Activated CD4-positive, CD25-positive, alpha-beta regulatory T cell treated with anti-CD3 and anti-CD28 coated beads, Interleukin-2, amount 50 U/mL, for 16 hours (primary cell): ENCODE measurements around the gene TMEM63B.
A peak's percentile ranks its signal among the peaks of the same experiment; 100 is the strongest.

Experiments
- DNase-seq: peaks from one replicate; pipeline ENCODE4 v3.0.0-alpha.2; 2020; ENCODE audit warnings: low read depth, low spot score

The TMEM63B gene

DNA sequence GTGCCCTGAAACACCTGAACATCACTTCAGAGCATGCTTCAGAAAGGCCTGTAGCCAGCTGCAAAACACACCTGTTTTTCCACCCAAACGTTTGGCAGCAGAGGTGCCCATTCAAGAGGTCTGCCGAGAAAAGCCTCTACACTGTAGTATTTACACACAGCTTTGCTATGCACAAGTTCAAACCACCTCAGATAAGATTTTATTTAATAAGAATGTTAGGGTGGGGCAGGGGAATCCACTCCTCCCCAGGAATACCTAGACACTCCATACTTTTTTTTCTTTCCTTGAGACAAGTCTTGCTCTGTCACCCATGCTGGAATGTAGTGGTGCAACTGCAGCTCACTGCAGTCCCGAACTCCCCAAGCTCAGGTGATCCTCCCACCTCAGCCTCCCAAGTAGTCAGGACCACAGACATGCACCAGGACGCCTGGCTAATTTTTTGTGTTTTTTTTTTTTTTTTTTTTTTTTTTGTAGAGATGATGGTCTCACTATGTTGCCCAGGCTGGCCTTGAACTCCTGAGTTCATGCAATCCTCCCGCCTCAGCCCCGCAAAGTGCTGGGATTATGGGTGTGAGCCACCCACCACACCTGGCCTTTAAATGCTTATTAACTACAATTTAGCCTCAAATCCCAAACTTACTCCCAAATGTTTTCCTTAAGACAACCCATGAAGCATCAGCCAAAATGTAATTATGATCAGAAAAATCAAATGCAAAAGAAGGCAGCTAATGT is 9.8 kb upstream of the TMEM63B start:
- DNase-seq, result no peak

DNA sequence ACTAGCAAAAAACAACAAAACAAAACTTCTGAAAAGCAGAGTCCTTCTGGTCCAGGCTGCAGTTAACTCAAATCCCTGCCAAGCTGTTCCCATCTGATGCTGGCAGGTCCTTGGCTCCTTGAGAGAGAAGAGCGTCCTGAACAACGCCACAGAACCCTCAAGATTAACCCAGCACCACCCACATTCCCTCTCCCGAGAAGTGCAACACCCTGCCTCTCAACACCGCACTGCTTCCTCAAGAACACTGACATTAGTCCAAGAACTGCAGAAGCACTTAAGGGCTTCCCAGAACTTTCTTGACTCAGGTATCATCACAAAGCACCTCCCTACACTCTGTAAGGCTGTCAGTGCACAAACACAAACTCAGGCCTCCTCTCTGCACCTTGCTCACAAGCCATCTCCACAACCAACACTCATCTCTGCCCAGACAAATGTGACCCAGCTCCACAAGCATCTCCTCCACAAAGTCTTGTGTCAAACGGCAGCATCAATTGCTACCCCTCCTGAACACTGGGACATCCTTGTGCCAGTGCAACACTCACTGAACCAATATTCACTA is 7.6 kb upstream of the TMEM63B start:
- DNase-seq, result no peak

DNA sequence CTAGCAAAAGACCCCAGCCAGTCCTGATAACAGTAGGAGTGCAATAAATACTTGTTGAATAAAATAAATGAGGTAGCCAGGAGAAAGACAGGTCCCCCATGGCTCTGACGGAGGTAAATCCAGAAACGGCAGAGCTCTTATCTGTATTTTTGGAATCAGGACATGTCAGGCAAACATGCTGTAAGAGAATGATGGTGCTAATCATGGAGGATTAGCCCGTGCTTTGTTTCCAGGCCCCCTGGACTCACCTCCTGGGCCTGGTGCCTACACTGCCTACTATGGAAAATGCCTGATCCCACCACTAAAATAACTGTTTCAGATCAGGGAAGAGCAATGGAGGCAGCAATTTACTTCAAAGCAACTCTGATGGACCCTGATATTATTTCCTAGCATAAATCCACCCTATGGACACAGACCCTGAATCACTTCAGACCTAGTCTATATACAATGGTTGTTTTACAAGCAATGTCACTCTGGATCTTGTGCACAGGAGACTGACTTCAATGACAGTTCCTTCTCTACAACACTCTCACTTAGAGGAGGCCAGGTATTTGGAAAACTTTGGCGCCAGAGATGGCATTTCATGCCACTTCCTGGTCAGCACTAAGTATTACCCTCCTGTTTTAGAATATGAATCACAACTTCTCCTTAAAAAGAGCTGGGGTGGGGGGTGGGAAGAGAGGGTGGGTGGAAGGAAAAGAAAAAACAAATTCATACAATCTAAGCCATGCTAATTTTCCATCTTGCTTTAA is 6.5 kb upstream of the TMEM63B start:
- DNase-seq, result no peak

DNA sequence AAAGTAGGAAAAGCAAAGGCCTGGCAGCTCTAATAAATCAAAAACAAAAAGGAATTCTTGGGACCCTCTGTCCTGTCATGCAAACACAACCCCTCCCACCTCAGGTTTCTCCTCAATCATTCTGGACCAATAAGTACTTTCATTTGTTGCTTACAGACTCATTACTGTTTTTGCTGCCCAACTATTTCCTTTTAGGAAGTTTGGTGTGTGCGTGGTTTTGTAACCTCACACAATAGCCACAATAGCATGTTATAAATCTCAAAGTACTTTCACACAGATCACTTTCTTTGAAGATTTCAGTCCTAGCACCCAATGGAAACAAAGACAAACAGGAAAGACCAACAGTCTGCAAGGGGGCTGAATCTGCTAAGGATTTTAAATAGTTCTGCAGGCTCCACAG is 4.6 kb upstream of the TMEM63B start:
- no peak for DNase-seq

DNA sequence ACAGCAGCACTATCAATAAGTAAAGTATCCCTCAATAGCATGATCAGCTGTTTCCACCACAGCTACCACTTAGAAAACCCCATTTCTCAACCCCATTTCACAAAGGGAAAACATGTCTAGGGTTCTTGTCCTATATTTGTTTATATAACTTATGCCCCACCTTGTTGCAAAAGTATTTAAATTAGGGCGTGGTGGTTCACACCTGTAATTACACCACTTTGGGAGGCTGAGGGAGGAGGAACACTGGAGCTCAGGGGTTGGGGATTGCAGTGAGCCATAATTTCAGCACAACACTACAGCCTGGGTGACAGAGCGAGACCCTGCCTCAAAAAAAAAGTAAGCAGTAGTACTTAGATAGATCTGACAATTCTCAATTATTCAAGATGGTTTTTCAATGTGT is 3.8 kb upstream of the TMEM63B start:
- no peak for DNase-seq

DNA sequence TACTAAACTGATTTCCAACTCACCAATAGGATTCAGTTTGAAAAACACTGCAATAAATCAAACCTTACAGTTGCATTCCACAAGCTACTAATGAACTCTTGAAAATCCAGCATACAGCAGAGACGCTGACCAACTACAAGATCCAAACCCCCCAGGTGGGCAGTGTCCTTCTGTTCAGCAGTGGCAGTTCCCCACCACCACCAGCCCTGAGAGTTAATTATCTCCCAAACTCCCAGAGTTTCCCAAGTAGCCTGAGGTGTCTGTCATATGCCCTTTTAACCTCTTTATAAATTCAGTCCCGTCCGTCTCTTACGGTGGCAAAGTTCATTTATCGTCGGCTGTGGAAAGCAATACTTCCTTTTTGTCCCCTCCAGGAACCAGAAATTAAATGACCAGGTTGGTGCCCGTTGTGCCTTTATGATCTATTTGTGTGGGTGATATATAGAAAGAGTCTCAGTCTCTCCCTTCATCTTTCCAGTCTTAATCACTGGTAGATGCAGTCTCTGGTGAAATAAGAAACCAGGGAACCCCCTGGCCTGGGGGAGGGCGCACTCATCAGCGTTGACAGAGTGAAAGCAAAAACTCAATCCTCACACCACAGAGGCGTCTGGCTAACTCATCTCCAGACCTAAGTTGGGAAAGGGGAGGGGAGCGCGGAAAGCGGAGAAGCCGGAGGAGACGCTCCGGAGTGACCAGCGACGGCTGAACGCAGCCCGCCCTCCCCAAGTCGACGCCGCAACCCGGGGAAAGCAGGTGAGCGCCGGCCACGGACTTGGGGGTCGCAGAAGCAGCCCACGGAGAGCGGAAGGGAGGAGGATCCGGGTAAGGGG is 819 bp upstream of the TMEM63B start:
- peak; percentile 61 for DNase-seq

DNA sequence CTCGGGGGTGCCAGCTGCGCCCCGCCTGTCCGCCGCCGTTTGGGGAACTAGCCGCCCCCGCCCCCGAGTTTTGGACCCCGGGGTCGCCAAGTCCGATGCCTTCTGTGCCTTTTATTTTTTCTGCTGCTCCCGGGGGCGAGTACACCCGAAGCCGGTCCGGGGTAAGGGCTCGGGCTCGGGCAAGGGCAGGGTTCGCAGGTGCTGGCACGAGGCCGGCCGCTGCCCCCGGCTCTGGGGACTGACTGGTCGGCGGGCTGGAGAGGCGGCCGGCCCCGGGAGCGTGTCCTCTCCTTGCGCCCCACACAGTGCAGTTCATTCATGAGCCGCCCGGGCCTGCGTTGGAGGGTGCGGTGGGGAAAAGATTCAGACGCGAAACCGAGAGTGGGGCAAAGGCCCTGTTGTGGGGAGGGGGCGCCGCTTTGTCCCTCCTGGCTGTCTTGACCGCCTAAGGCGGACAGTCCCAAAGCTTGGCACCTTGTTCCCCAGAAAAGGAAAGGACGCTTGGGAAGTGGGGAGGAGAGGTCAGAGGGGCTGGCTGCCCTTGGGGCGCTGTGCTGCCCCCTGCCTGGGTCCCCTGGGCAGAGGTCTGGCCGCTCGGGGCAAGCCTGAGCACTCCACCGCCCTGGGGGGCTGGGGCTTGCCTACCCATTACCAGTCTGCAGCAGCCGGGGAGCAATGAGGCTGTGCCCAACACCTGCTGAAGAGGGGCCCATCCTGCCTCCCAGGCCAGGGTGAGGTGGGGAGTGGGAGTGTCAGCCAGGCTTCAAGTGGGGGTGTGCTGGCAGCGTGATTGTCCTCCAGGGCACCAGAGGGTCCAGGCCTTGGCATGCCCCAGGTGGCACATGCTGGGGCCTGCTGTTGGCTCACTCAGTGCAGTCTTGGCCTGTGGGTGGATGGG is 915 bp downstream of the TMEM63B start:
- DNase-seq, result no peak

DNA sequence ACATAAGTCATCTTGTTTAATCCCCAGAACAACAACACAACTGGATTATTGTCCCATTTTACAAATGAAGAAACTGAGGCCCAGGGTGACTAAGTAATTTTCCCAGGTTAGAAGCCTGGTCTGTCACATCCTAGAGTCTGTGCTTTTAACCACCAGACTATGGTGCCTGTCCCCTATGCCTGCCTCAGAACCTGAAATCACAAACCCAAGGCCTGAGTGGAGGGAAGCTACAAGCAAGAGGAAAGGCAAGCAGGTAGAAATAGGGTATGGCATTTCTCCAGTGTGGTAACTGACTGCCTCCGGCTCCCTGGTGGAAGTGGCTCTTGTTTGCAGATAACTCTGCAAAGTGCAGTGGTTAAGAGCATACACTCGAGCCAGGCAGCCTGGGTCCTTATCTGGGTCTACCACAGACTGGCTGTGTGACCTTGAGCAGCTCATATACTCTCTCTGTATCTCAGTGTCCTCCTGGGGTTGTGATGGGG is 2.5 kb downstream of the TMEM63B start:
- DNase-seq, result no peak

DNA sequence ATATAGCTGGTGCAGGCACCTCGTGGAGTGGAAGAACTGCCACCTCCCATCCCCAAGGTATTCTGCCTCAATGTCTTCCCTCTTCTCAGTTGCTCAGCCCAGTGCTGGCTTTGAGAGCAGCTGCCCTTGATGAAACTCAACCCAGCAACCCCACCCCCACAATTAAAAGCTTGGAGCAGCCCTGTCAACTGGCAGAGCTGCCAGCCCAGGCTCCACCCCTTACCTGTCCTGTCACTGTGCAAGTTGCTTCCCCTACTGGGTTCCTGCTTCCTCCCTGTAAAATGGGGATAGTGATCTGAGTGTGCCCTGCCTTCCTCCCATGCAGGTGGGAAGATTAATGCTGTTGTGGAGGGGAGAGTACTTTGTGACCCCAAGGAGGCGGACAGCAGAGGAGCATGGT is 4.5 kb downstream of the TMEM63B start:
- no peak for DNase-seq

DNA sequence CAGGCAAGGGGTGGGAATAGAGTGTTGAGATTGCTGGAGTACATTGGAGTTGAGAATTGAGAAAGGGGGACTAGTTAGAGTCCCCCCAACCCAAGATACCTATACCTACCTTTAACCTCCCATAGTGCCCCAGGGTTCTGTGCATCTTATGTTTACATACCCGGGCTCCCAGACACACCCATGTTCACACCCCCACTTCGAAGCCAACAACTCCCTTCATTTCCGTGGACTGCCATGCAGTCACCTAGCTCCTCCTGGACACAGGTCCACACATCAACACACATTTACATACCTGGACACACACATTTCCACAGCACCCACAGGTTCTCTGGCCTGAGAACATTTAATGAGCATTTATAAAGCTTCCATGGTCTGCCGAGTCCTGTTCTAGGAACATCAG is 5.1 kb downstream of the TMEM63B start:
- DNase-seq, result no peak

DNA sequence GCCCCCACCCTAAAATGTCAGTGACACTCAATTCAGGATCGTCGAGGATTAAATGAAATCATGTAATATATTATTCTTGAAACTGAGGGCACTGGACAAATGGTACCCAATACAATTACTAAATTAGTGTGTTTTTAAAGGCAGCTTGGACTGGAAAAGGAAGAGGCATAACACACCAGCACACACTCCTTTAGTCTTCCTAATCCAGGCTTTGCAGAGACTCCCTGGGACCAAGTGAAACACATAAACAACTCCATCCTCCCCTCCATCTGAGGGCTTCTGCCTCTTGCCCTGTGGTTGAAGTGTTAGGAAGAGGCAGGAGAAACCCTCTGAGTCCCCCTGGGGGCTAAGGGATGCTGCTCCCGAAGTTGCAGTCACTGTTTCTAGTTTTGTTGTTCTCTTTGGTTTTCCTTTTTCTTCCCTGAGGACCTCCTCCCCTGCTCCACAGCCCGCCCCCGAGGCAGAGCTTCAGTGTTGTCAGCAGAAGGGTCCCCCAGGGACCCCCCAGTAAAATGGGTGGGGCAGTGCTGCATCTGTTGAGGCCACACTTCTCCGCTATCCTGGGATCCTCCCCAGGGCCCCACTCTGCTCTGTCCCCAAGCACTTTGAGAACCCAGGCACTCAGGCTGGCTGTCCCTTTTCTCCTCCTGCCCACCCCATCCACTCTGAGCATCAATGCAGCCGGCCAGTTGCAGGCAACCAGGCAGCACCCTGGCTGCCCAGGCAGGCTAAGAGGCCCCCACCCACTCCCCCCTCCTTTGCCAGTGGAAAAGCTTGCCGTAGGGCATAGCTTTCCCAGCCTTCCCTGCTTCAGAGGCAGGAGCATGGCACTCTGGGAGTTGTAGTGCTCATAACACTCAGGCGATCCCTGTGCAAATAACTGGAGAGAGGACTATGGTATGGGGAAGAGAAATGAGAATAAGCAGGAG is 5.9 kb downstream of the TMEM63B start:
- DNase-seq, result no peak

DNA sequence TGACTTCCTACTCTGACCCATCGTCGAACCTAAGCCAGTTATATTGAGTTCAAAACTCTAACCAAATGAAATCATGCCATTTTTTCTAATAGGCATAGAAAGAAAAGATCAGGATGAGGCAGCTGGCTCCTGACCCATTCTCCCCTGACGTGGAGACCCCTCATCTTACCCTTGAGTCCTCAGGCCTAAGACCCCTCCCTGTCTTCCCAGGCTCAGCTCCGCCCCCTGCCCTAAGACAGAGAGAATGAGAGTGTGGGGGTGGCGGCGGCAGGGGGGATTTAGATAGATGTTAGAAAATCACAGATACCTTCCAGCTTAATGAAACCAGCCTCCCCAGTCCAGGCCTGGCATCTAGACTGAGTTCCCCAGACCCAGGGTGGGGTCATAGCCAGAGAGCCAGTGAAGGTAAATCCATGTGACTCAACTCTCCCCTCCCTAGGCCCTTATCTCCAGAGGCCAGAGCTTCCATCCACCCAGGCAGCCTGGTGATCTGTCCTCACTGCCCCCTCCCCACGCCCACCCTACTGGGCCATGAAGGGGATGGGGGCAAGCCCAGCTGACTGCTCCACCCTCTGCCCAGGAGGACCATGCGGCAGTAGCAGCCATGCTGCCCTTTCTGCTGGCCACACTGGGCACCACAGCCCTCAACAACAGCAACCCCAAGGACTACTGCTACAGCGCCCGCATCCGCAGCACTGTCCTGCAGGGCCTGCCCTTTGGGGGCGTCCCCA is 6.8 kb downstream of the TMEM63B start:
- no peak for DNase-seq

DNA sequence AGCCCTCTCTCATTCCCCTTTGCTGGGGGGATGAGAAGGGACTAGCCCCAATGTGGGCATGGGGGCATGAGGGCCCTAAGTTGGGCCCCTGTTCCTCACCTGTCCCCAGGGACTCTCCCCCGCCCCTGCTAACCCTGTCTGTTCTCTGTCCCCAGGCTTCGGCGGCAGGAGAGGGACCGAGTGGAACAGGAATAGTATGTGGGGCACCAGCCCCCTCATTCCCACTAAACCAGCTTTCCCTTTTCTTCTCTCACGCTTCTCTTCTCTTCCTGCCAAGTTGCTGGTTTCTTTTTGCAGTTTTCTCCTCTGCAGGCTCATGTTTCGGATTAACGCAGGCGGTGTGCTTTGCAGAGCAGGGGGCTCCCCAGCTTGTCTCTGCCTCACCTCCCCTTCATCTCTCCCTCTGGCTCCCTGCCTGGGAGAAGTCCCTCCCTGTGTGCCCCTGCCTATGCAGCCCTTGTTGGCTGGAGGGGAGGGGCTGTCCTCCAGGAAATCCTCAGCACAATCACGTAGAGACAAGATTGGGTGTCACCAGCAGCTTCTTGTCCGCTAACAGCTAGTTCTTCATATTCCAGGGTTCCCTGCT is 7.9 kb downstream of the TMEM63B start:
- DNase-seq, result no peak

DNA sequence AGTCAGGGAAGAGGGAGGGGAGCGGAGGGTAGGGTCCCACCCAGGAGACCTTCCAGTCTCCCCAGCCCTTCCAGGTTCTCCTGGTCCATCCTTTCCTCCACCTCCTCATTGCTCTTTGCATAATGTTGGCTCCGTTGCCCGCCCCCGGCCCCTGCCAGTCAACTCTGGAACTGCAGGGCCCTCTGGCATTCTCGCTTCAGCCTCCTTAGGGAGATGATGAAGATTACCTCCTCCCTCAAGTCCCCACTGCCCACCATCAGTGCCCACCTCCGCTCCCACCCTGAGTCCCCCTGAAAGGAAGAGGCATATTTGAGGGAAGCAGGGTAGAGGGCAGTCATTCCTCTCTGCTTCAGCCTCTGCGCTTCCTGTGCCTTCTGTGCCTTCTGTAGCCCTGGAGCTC is 8.5 kb downstream of the TMEM63B start:
- DNase-seq, result no peak

DNA sequence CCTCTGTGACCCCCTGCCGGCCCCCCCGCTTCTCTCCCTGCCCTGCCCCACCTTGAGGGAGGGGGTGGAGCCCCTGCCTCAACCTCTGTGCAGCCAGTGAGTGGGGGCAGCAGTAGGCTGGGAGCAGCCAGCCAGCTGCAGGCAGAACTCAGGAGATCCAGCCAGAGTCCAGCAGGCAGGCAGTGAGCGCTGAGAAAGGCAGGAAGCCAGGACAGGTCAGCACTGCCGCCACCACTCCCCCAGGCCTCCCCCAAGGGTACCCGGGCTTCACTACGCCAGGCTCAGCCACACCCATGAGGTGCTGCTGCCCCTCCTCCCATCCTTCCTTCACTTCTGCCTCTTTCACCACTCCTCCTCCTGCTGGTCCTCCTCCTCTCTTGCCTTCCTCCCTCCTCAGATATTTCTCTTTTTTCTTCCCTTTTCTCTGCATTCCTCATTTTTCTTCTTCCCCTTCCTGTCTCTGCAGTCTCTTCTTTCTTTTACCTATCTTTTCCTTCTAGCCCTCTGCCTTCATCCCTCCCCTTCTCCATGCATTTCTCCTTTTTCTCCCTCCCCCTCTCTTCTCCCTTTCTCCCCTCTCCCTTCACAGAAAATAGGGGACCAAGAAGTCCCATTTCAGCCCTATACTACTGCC is 11.5 kb downstream of the TMEM63B start:
- no peak for DNase-seq

DNA sequence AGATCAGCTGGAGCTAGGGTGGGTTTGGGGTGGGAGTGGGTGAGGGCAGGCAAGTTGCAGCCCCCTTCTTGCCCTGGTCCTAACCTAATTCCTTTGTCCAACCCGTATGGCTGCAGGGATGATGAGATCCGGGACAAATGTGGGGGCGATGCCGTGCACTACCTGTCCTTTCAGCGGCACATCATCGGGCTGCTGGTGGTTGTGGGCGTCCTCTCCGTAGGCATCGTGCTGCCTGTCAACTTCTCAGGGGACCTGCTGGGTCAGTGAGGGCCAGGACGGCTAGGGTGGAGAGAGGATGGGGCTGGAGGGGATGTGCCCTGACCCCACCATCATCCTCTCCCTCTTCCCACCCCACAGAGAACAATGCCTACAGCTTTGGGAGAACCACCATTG is 12.0 kb downstream of the TMEM63B start:
- DNase-seq, result no peak

DNA sequence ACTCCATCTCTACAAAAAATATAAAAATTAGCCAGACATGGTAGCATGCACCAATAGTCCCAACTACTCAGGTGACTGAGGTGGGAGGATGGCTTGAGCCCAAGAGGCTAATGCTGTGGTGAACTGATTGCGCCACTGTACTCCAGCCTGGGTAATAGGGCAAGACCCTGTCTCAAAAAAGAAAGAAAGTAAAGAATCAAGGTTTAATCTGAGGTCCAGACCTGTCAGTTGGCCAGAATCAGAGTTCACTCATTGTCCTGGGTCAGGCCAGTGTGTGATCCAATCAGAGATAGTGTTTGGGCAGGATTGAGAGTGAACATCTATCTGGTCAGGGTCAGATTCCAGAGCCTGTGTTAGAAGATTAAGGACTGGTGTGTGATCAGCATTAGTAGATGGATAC is 15.5 kb downstream of the TMEM63B start:
- no peak for DNase-seq

DNA sequence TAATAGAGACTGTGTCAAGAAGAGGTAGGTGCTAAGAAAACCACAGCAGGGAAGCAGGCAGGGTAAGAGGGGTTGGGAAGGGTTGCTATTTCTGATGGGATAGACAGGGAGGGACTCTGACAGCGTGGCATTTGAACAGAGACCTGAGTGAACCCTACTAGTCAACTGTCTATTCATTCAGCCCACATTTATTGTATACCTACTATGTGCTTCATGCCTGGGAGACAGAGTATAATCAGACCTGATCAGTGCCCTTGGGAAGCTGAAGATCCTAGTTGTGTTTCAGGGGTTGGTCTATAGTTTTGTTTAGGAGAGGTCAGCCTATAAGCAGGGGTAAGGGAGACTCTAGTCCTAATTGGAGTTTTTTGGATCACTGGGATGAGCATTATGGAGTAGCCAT is 16.4 kb downstream of the TMEM63B start:
- no peak for DNase-seq
